CD4-positive, alpha-beta T cell treated with Interleukin-17A for 1 hour (primary cell): ENCODE data around the gene HOXA5.

Source experiments
- DNase-seq: peaks from one replicate; pipeline ENCODE4 v3.0.0-alpha.2; 2020

Gene HOXA5

GRCh38 chr7:27131390-27131819, 12.1 kb downstream of the HOXA5 start:
- no peak for DNase-seq

GRCh38 chr7:27130540-27131389, 12.7 kb downstream of the HOXA5 start, which contains the start of gene HOXA4:
TSS of gene HOXA4 (minus strand) at chr7:27130757. CDS start at chr7:27130733, 24 bp downstream.
- DNase-seq, result peak; percentile 78

- DNase-seq, result no peak
Measured at GRCh38 chr7:27129729-27130539, 13.5 kb downstream of the HOXA5 start.

GRCh38 chr7:27128776-27129728, 14.4 kb downstream of the HOXA5 start:
- no peak for DNase-seq

- no peak for DNase-seq
Measured at GRCh38 chr7:27128034-27128433, 15.4 kb downstream of the HOXA5 start.

GRCh38 chr7:27126596-27127327, 16.7 kb downstream of the HOXA5 start:
- no peak for DNase-seq

GRCh38 chr7:27125986-27126394, 17.5 kb downstream of the HOXA5 start:
- no peak for DNase-seq

- no peak for DNase-seq
Measured at GRCh38 chr7:27124902-27125689, 18.4 kb downstream of the HOXA5 start.

- no peak for DNase-seq
Measured at GRCh38 chr7:27124096-27124901, 19.2 kb downstream of the HOXA5 start.

- DNase-seq, result no peak
Measured at GRCh38 chr7:27123477-27124053, 19.9 kb downstream of the HOXA5 start.

- no peak for DNase-seq
Measured at GRCh38 chr7:27123007-27123476, 20.4 kb downstream of the HOXA5 start.

GRCh38 chr7:27122077-27122910, 21.2 kb downstream of the HOXA5 start:
- DNase-seq, result no peak

- DNase-seq, result no peak
Measured at GRCh38 chr7:27121684-27122076, 21.8 kb downstream of the HOXA5 start.

- no peak for DNase-seq
Measured at GRCh38 chr7:27119412-27119911, 24.0 kb downstream of the HOXA5 start.

GRCh38 chr7:27118580-27118979, 24.9 kb downstream of the HOXA5 start:
- no peak for DNase-seq

GRCh38 chr7:27117887-27118491, 25.5 kb downstream of the HOXA5 start:
- DNase-seq, result no peak

- no peak for DNase-seq
Measured at GRCh38 chr7:27116962-27117886, 26.3 kb downstream of the HOXA5 start.
